ENCODE data around the gene DCAF11.
A peak's percentile ranks its signal among the peaks of the same experiment; 100 is the strongest.

Gene DCAF11

GRCh38 chr14:24114532-24115421 lies at the start of gene DCAF11, which contains the start of gene NRL:
DCAF11 (plus strand) TSS chr14:24114777; CDS start chr14:24115595, 818 bp downstream.
NRL (minus strand) TSS chr14:24114949; CDS start chr14:24082848, 32,101 bp downstream.
- peak within 1 kb of the TSS; percentile 71 to 91 for H3K4me3 ChIP-seq (replicated peaks in 1 of 2; ENCODE audit: low read depth in 2 of 2, low read length in 2 of 2)
- peak; percentile 100 for DNase-seq (ENCODE audit: low read depth in 2 of 2)
- no peak for TF ChIP-seq CTCF (IDR thresholded peaks at IDR 0.05; ENCODE audit: low read depth, low read length)

DNA sequence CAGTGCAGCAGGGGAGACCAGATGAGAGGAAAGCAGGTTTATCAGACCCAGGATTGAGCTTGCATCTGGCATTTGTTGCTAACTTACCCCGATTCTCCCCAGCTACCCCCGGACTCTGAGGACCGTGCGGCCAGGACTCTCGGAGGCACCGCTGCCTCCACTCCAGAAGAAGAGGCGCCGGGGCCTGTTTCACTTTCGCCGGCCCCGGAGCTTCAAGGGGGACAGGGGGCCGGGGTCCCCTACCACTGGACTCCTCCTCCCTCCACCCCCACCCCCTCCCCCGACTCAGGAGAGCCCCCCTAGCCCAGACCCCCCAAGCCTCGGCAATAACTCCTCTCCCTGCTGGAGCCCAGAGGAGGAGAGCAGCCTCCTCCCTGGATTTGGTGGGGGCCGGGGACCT lies 49.7 kb upstream of the DCAF11 start:
- no peak overlapping the region for H3K4me3 ChIP-seq (replicated peaks in 1 of 2; ENCODE audit: low read depth in 2 of 2, low read length in 2 of 2)
- DNase-seq (ENCODE audit: low read depth in 2 of 2): no peak
- TF ChIP-seq CTCF (IDR thresholded peaks at IDR 0.05; ENCODE audit: low read depth, low read length): no peak

DNA sequence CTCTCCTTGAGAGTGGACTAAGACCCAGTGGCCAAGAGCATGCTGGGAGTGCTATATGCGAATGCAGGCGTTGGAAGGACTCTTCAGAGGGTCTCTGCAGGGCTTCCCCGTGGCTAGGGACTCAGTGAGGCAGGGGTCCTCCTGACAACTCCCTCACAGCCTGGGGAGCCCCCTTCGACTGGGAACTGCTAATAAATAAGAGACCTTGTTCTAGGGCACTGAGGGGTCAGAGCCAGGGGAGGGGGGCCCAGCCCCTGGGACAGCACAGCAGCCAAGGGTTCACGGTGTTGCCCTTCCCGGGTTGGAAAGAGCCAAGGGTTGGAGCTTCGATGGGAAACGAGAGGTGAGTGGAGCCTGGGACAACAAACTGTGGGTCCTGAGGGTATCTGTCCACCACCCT lies 49.2 kb upstream of the DCAF11 start:
- TF ChIP-seq CTCF (IDR thresholded peaks at IDR 0.05; ENCODE audit: low read depth, low read length): no peak
- DNase-seq (ENCODE audit: low read depth in 2 of 2): no peak
- H3K4me3 ChIP-seq (replicated peaks in 1 of 2; ENCODE audit: low read depth in 2 of 2, low read length in 2 of 2): no peak overlapping the region

GRCh38 chr14:24066496-24067132 lies 48.0 kb upstream of the DCAF11 start:
- H3K4me3 ChIP-seq (replicated peaks in 1 of 2; ENCODE audit: low read depth in 2 of 2, low read length in 2 of 2): no peak overlapping the region
- no peak for DNase-seq (ENCODE audit: low read depth in 2 of 2)
- TF ChIP-seq CTCF (IDR thresholded peaks at IDR 0.05; ENCODE audit: low read depth, low read length): no peak

GRCh38 chr14:24067133-24068082 lies 47.2 kb upstream of the DCAF11 start:
- no peak for TF ChIP-seq CTCF (IDR thresholded peaks at IDR 0.05; ENCODE audit: low read depth, low read length)
- H3K4me3 ChIP-seq (replicated peaks in 1 of 2; ENCODE audit: low read depth in 2 of 2, low read length in 2 of 2): no peak overlapping the region
- DNase-seq (ENCODE audit: low read depth in 2 of 2): no peak

DNA sequence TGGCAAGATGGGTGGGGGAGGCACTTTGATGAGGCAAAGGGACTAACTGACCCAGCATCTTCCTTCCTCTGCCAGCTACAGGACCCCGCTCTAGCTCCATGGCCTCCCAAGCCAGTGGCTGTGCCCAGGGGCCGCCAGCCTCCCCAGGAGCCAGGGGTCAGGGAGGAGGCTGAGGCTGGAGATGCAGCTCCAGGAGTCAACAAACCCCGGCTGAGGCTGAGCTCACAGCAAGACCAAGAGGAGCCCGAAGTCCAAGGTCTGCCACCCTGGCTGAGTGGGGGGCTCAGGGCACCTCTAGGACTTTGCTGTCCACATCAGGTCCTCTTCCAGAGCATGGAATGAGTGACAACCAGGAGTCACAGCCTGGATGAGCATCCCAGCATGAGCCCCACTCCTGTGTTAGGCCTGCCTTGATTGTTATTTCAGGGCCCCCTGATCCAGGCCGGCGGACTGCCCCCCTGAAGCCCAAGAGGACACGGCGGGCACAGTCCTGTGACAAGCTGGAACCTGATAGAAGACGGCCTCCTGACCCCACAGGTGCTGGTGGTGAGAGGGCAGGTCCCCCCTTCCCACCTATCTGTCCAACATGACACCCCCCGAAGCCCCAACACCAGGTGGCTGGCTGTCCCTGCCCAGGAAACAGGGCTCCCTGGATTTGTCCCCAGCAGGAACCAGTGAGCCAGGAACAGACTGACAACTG lies 45.7 kb upstream of the DCAF11 start:
- DNase-seq (ENCODE audit: low read depth in 2 of 2): no peak
- no peak for TF ChIP-seq CTCF (IDR thresholded peaks at IDR 0.05; ENCODE audit: low read depth, low read length)
- no peak overlapping the region for H3K4me3 ChIP-seq (replicated peaks in 1 of 2; ENCODE audit: low read depth in 2 of 2, low read length in 2 of 2)

All from cardiac fibroblast (primary cell).